Measurements from ENCODE around the gene ZBTB38. TPM values are rescaled to one million over a fixed set of nuclear protein-coding genes. Genes with fewer than 3 reads are reported as not detected.

Gene ZBTB38
- total and polyA plus RNA-seq, 2 of the 13 experiments (the other 11 are each of a cell fraction or from before 2014, with no cell fraction given): 26.8 to 51.7 TPM

GRCh38 chr3:141412936-141413354 lies 44.6 kb downstream of the ZBTB38 start (continued):
- TF ChIP-seq PBX3 (CRISPR knock-in tag; IDR thresholded peaks at IDR 0.05; ENCODE audit: borderline replicate concordance) (no peak), DMTF1 (CRISPR knock-in tag; IDR thresholded peaks at IDR 0.05) (no peak), FIP1L1 (IDR thresholded peaks at IDR 0.05; ENCODE audit: borderline replicate concordance, insufficient read depth, low read depth, low read length) (no peak), FOXA1 (IDR thresholded peaks at IDR 0.05) (no peak), FOXA1 (CRISPR knock-in tag; IDR thresholded peaks at IDR 0.05) (0 out of 2 replicates have a peak, but pooled peaks have one; percentile 57), ZNF83 (CRISPR knock-in tag; IDR thresholded peaks at IDR 0.05; ENCODE audit: borderline replicate concordance) (no peak), ZNF639 (CRISPR knock-in tag; conservative IDR thresholded peaks at IDR 0.05) (no peak), ZNF552 (CRISPR knock-in tag; IDR thresholded peaks at IDR 0.05; ENCODE audit: borderline replicate concordance) (no peak), SMARCE1 (IDR thresholded peaks at IDR 0.05; ENCODE audit: borderline replicate concordance) (no peak), SRSF4 (IDR thresholded peaks at IDR 0.05; ENCODE audit: low read depth, low read length, poor library complexity, severe bottlenecking) (no peak), ZC3H13 (CRISPR knock-in tag; IDR thresholded peaks at IDR 0.05) (no peak), ZNF512B (CRISPR knock-in tag; IDR thresholded peaks at IDR 0.05; ENCODE audit: borderline replicate concordance) (no peak), MAX (IDR thresholded peaks at IDR 0.05) (peak; percentile 91), ZNF383 (CRISPR knock-in tag; IDR thresholded peaks at IDR 0.05; ENCODE audit: borderline replicate concordance) (no peak), ZMAT5 (CRISPR knock-in tag; IDR thresholded peaks at IDR 0.05; ENCODE audit: borderline replicate concordance, low read depth) (no peak), ZNF160 (CRISPR knock-in tag; IDR thresholded peaks at IDR 0.05) (0 out of 2 replicates have a peak, but pooled peaks have one; percentile 39), HOXA3 (CRISPR knock-in tag; IDR thresholded peaks at IDR 0.05) (peak; percentile 85), ZBTB4 (CRISPR knock-in tag; IDR thresholded peaks at IDR 0.05; ENCODE audit: borderline replicate concordance) (peak; percentile 77; the same call in 1 of the 2 replicates)

Measured in HepG2 (cell line).